ENCODE data around the gene MT1X.

DNA sequence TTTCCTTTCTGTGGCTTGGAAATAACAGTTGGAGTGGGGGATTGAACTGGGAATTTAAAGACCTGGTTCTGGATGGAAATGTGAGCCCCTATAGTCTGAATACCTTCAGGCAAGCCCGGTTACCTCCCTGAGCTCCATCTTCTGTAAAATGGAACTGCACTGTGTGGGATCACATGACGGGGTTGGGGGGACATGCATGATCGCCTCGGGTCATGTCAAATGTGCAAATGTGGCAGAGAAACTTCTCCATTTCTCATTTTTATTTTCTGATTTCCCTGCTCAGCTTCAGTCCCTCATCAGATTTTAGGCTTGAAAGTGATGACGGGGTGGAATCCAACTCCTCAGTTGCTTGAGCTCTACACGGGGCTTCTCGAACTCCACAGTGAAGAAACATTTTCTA lies 29.1 kb upstream of the MT1X start:
- TF ChIP-seq EZH2 (conservative IDR thresholded peaks at IDR 0.05; ENCODE audit: low read depth, low read length): no peak
- TF ChIP-seq, protein P1, sequence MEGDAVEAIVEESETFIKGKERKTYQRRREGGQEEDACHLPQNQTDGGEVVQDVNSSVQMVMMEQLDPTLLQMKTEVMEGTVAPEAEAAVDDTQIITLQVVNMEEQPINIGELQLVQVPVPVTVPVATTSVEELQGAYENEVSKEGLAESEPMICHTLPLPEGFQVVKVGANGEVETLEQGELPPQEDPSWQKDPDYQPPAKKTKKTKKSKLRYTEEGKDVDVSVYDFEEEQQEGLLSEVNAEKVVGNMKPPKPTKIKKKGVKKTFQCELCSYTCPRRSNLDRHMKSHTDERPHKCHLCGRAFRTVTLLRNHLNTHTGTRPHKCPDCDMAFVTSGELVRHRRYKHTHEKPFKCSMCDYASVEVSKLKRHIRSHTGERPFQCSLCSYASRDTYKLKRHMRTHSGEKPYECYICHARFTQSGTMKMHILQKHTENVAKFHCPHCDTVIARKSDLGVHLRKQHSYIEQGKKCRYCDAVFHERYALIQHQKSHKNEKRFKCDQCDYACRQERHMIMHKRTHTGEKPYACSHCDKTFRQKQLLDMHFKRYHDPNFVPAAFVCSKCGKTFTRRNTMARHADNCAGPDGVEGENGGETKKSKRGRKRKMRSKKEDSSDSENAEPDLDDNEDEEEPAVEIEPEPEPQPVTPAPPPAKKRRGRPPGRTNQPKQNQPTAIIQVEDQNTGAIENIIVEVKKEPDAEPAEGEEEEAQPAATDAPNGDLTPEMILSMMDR (CRISPR knock-in tag; IDR thresholded peaks at IDR 0.05): no peak

Data from HepG2 (cell line).